HCT116 (cell line): ENCODE data around the gene OR4L1.

Experiments used
- CEBPB ChIP-seq: IDR thresholded peaks from 2 replicates; pipeline ENCODE4 v1.6.1; 2012; ENCODE audit warnings: low read depth
- EZH2phosphoT487 ChIP-seq: fragments of 200-600 bp; IDR thresholded peaks from 2 replicates; pipeline ENCODE4 v1.6.1; 2018; ENCODE audit warnings: antibody characterized with exemption, borderline replicate concordance
- JUND ChIP-seq: IDR thresholded peaks from 2 replicates; pipeline ENCODE4 v1.6.1; 2012
- POLR2A ChIP-seq: IDR thresholded peaks from 2 replicates; pipeline ENCODE4 v1.7.0; 2011; ENCODE audit warnings: borderline replicate concordance; ENCODE audit not compliant: insufficient read depth, insufficient read length; ENCODE audit errors: extremely low read depth
- SRF ChIP-seq: IDR thresholded peaks from 2 replicates; pipeline ENCODE4 v1.6.1; 2012; ENCODE audit warnings: low read depth
- TCF7L2 ChIP-seq: IDR thresholded peaks from 2 replicates; pipeline ENCODE4 v1.7.0; 2011; ENCODE audit warnings: borderline replicate concordance, inconsistent platforms; ENCODE audit not compliant: insufficient read depth, insufficient read length; ENCODE audit errors: extremely low read depth
- YY1 ChIP-seq: IDR thresholded peaks from 2 replicates; pipeline ENCODE4 v1.6.1; 2011; ENCODE audit warnings: low read length, low read depth, moderate library complexity, mild to moderate bottlenecking; ENCODE audit not compliant: insufficient replicate concordance; ENCODE audit errors: extremely low read depth
- TF ChIP-seq, protein P1 (sequence below), 3 experiments: fragments of 200-600 bp in 1 of 3; sonication (generic) in 1 of 3; IDR thresholded peaks in 2 of 3; conservative IDR thresholded peaks in 1 of 3; 2 replicates each; pipeline ENCODE4 v1.5.1; 2012 to 2017; ENCODE audit warnings: low read depth in 2 of 3, low read length in 2 of 3, antibody characterized with exemption in 1 of 3, borderline replicate concordance in 1 of 3, control low read depth in 1 of 3, mild to moderate bottlenecking in 1 of 3, mixed read lengths in 1 of 3, mixed run types in 1 of 3, moderate library complexity in 1 of 3; ENCODE audit not compliant: insufficient read depth in 1 of 3

DNA sequence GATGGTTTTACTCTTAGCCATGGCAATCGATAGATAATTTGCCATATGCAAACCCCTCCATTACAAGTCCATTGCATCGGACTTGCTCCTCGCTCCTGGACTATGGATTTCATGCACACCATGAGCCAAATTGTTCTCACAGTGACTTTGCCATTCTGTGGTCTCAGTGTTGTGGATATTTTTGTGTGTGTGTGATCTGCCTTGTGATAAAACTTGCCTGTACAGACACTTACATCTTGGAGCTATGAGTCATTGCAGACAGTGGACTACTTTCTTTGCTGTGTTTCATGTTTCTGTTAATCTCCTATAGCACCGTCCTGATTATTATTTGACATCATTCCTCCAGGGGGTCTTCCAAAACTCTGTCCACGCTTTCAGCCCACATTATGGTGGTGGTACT, 15.6 kb upstream of the OR4L1 start:
- TF ChIP-seq, protein P1, sequence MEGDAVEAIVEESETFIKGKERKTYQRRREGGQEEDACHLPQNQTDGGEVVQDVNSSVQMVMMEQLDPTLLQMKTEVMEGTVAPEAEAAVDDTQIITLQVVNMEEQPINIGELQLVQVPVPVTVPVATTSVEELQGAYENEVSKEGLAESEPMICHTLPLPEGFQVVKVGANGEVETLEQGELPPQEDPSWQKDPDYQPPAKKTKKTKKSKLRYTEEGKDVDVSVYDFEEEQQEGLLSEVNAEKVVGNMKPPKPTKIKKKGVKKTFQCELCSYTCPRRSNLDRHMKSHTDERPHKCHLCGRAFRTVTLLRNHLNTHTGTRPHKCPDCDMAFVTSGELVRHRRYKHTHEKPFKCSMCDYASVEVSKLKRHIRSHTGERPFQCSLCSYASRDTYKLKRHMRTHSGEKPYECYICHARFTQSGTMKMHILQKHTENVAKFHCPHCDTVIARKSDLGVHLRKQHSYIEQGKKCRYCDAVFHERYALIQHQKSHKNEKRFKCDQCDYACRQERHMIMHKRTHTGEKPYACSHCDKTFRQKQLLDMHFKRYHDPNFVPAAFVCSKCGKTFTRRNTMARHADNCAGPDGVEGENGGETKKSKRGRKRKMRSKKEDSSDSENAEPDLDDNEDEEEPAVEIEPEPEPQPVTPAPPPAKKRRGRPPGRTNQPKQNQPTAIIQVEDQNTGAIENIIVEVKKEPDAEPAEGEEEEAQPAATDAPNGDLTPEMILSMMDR (IDR thresholded peaks at IDR 0.05 in 2 of 3, conservative IDR thresholded peaks at IDR 0.05 in 1 of 3; ENCODE audit: borderline replicate concordance in 1 of 3, insufficient read depth in 1 of 3, low read depth in 2 of 3, low read length in 2 of 3), result no peak
- TF ChIP-seq POLR2A, result no peak
- TF ChIP-seq YY1, result no peak
- TF ChIP-seq JUND, result no peak
- TF ChIP-seq EZH2phosphoT487, result no peak
- TF ChIP-seq CEBPB, result no peak
- no peak for TF ChIP-seq SRF
- TF ChIP-seq TCF7L2, result no peak
